ENCODE measurements around the gene MAST4. TPM values are rescaled to one million over a fixed set of nuclear protein-coding genes. Genes with fewer than 3 reads are reported as not detected.

The MAST4 gene
- 2.2 and 3.3 TPM in 2 replicates for total RNA-seq (2014; rRNA removed; shearing (Covaris generic))

GRCh38 chr5:66595756-66596635 is at the start of gene MAST4:
TSS of gene MAST4 (plus strand) at chr5:66596393. CDS start at chr5:66596656, 263 bp downstream.
- Histone ChIP-seq H3K4me1 (no peaks in the 10 kb centered on the region), H3K9me3 (replicated peaks) (no peaks in the 10 kb centered on the region), H3K27ac (no peak within 1 kb of the TSS), H3K27me3 (no peaks in the 10 kb centered on the region; the same call in none of the 2 replicates), H3K36me3 (no peaks in the 10 kb centered on the region), H3K4me3 (peak within 1 kb of the TSS; percentile 65)
- DNase-seq, result peak; percentile 66 to 68

GRCh38 chr5:66546541-66546940 is 49.7 kb upstream of the MAST4 start:
- Histone ChIP-seq H3K27me3 (no peaks in the 10 kb centered on the region), H3K27ac (no peak overlapping the region), H3K36me3 (no peaks in the 10 kb centered on the region), H3K4me3 (no peak overlapping the region), H3K9me3 (replicated peaks) (peaks cover 7% of the 10 kb centered on the region; the same call in 1 of the 2 replicates), H3K4me1 (no peaks in the 10 kb centered on the region)
- DNase-seq, result no peak

- no peak for DNase-seq
- no peak overlapping the region for H3K4me3 ChIP-seq
- no peak overlapping the region for H3K27ac ChIP-seq
- no peaks in the 10 kb centered on the region for H3K27me3 ChIP-seq
- no peaks in the 10 kb centered on the region for H3K36me3 ChIP-seq
- H3K9me3 ChIP-seq (replicated peaks), result peaks cover 6% of the 10 kb centered on the region; the same call in 1 of the 2 replicates
- H3K4me1 ChIP-seq, result no peaks in the 10 kb centered on the region
These were observed 44.9 kb upstream of the MAST4 start for GRCh38 chr5:66551338-66551737.

- no peak overlapping the region for H3K27ac ChIP-seq
- no peaks in the 10 kb centered on the region for H3K27me3 ChIP-seq
- peaks cover under 1% of the 10 kb centered on the region; the same call in 1 of the 2 replicates for H3K9me3 ChIP-seq (replicated peaks)
- H3K4me1 ChIP-seq, result no peaks in the 10 kb centered on the region
- no peak for DNase-seq
- H3K4me3 ChIP-seq, result no peak overlapping the region
- H3K36me3 ChIP-seq, result no peaks in the 10 kb centered on the region
These were observed 44.2 kb upstream of the MAST4 start for GRCh38 chr5:66551945-66552344.

- Histone ChIP-seq H3K4me1 (no peaks in the 10 kb centered on the region), H3K27ac (no peak overlapping the region), H3K27me3 (no peaks in the 10 kb centered on the region), H3K9me3 (replicated peaks) (no peaks in the 10 kb centered on the region), H3K4me3 (no peak overlapping the region), H3K36me3 (no peaks in the 10 kb centered on the region)
- DNase-seq, result no peak
These were observed 42.8 kb upstream of the MAST4 start for GRCh38 chr5:66553368-66553912.

- H3K4me1 ChIP-seq, result no peaks in the 10 kb centered on the region
- no peaks in the 10 kb centered on the region for H3K27me3 ChIP-seq
- no peaks in the 10 kb centered on the region for H3K9me3 ChIP-seq (replicated peaks)
- H3K4me3 ChIP-seq, result no peak overlapping the region
- no peak overlapping the region for H3K27ac ChIP-seq
- DNase-seq, result no peak
- no peaks in the 10 kb centered on the region for H3K36me3 ChIP-seq
These were observed 42.1 kb upstream of the MAST4 start for GRCh38 chr5:66553916-66554575.

GRCh38 chr5:66554884-66555283 is 41.3 kb upstream of the MAST4 start:
- Histone ChIP-seq H3K36me3 (no peaks in the 10 kb centered on the region), H3K27me3 (no peaks in the 10 kb centered on the region), H3K4me3 (no peak overlapping the region), H3K27ac (no peak overlapping the region), H3K4me1 (no peaks in the 10 kb centered on the region), H3K9me3 (replicated peaks) (no peaks in the 10 kb centered on the region)
- no peak for DNase-seq

GRCh38 chr5:66558560-66558959 is 37.6 kb upstream of the MAST4 start:
- Histone ChIP-seq H3K27ac (no peak overlapping the region), H3K27me3 (no peaks in the 10 kb centered on the region), H3K36me3 (no peaks in the 10 kb centered on the region), H3K9me3 (replicated peaks) (no peaks in the 10 kb centered on the region), H3K4me1 (peaks cover 3% of the 10 kb centered on the region; the same call in 1 of the 2 replicates), H3K4me3 (no peak overlapping the region)
- DNase-seq, result no peak

GRCh38 chr5:66560371-66560770 is 35.8 kb upstream of the MAST4 start:
- no peak for DNase-seq

GRCh38 chr5:66561256-66561990 is 34.8 kb upstream of the MAST4 start:
- H3K4me1 ChIP-seq, result peaks cover 3% of the 10 kb centered on the region; the same call in 1 of the 2 replicates
- H3K27me3 ChIP-seq, result no peaks in the 10 kb centered on the region
- H3K4me3 ChIP-seq, result no peak overlapping the region
- DNase-seq, result peak; percentile 33 to 50
- H3K9me3 ChIP-seq (replicated peaks), result no peaks in the 10 kb centered on the region
- H3K27ac ChIP-seq, result no peak overlapping the region
- no peaks in the 10 kb centered on the region for H3K36me3 ChIP-seq

More at GRCh38 chr5:66560371-66560770, 35.8 kb upstream of the MAST4 start:
- Histone ChIP-seq H3K4me1 (peaks cover 3% of the 10 kb centered on the region; the same call in 1 of the 2 replicates), H3K4me3 (no peak overlapping the region), H3K27me3 (no peaks in the 10 kb centered on the region), H3K9me3 (replicated peaks) (no peaks in the 10 kb centered on the region), H3K36me3 (no peaks in the 10 kb centered on the region), H3K27ac (no peak overlapping the region)

- peaks cover under 1% of the 10 kb centered on the region; the same call in 1 of the 2 replicates for H3K4me1 ChIP-seq
- no peaks in the 10 kb centered on the region for H3K9me3 ChIP-seq (replicated peaks)
- DNase-seq, result no peak
- H3K27me3 ChIP-seq, result no peaks in the 10 kb centered on the region
- H3K27ac ChIP-seq, result no peak overlapping the region
- no peak overlapping the region for H3K4me3 ChIP-seq
- H3K36me3 ChIP-seq, result no peaks in the 10 kb centered on the region
These were observed 30.3 kb upstream of the MAST4 start for GRCh38 chr5:66565878-66566277.

GRCh38 chr5:66567474-66567873 is 28.7 kb upstream of the MAST4 start:
- H3K4me3 ChIP-seq, result no peak overlapping the region
- no peaks in the 10 kb centered on the region for H3K4me1 ChIP-seq
- no peak overlapping the region for H3K27ac ChIP-seq
- H3K9me3 ChIP-seq (replicated peaks), result no peaks in the 10 kb centered on the region
- no peaks in the 10 kb centered on the region for H3K27me3 ChIP-seq
- DNase-seq, result no peak
- H3K36me3 ChIP-seq, result no peaks in the 10 kb centered on the region

- Histone ChIP-seq H3K27me3 (no peaks in the 10 kb centered on the region), H3K9me3 (replicated peaks) (no peaks in the 10 kb centered on the region), H3K27ac (no peak overlapping the region), H3K4me3 (no peak overlapping the region), H3K4me1 (no peaks in the 10 kb centered on the region), H3K36me3 (no peaks in the 10 kb centered on the region)
- DNase-seq, result no peak
These were observed 26.0 kb upstream of the MAST4 start for GRCh38 chr5:66570201-66570600.

GRCh38 chr5:66573733-66574132 is 22.5 kb upstream of the MAST4 start:
- no peaks in the 10 kb centered on the region for H3K9me3 ChIP-seq (replicated peaks)
- no peaks in the 10 kb centered on the region for H3K27me3 ChIP-seq
- no peaks in the 10 kb centered on the region for H3K36me3 ChIP-seq
- no peak for DNase-seq
- H3K4me1 ChIP-seq, result no peaks in the 10 kb centered on the region
- H3K4me3 ChIP-seq, result no peak overlapping the region
- H3K27ac ChIP-seq, result no peak overlapping the region

Data from SJCRH30 (cell line).